HG03432 (cell line): ENCODE data around the gene STARD8.
A peak's percentile ranks its signal among the peaks of the same experiment; 100 is the strongest.
"Not testable (repeated sequence)": the region's sequence is repeated elsewhere in the genome, so short reads cannot be mapped to it uniquely, and the experiment has no call there.

Experiments used
- ATAC-seq: cut with Tn5 transposase; IDR thresholded peaks from one replicate; pipeline ENCODE4 v1.9.1; 2021; ENCODE audit warnings: mild to moderate bottlenecking, moderate library complexity; ENCODE audit not compliant: unreplicated experiment

Gene STARD8

GRCh38 chrX:68717196-68717595 lies 69.7 kb downstream of the STARD8 start:
- ATAC-seq = no peak

DNA sequence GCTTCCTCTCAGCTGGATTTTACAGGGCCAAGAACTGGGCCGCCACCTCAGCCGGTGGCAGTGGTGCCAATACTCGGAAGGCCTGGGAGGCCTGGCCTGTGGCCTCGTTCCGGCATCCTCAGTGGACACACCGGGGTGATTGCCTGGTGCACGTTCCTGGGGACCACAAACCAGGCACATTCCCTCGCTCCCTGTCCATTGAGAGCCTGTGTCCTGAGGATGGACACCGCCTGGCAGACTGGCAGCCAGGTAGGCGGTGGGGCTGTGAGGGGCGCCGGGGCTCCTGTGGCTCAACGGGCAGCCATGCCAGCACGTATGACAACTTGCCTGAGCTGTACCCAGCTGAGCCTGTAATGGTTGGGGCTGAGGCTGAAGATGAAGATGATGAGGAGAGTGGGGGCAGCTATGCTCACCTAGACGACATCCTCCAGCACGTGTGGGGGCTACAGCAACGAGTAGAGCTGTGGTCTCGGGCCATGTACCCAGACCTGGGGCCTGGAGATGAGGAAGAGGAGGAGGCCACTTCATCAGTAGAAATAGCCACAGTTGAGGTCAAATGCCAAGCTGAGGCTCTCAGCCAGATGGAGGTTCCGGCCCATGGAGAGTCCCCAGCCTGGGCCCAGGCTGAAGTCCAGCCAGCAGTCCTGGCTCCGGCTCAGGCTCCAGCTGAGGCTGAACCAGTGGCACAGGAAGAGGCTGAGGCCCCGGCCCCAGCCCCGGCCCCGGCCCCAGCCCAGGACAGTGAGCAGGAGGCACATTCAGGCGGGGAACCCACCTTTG lies 70.4 kb downstream of the STARD8 start:
- no peak for ATAC-seq

DNA sequence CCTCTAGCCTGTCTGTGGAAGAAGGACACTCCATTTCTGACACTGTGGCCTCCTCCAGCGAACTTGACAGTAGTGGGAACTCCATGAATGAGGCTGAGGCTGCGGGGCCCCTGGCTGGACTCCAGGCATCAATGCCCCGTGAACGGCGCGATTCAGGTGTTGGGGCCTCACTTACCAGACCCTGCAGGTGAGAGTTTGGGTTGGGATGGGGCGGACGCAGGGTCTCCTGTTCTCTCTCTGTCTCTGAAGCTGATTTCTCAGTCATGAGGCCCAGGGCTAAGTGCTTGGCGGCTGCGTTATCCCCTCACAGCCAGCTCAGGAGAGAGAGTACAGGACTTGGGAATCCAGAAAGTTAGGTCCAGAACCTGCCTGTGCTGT lies 71.0 kb downstream of the STARD8 start:
- ATAC-seq = no peak

DNA sequence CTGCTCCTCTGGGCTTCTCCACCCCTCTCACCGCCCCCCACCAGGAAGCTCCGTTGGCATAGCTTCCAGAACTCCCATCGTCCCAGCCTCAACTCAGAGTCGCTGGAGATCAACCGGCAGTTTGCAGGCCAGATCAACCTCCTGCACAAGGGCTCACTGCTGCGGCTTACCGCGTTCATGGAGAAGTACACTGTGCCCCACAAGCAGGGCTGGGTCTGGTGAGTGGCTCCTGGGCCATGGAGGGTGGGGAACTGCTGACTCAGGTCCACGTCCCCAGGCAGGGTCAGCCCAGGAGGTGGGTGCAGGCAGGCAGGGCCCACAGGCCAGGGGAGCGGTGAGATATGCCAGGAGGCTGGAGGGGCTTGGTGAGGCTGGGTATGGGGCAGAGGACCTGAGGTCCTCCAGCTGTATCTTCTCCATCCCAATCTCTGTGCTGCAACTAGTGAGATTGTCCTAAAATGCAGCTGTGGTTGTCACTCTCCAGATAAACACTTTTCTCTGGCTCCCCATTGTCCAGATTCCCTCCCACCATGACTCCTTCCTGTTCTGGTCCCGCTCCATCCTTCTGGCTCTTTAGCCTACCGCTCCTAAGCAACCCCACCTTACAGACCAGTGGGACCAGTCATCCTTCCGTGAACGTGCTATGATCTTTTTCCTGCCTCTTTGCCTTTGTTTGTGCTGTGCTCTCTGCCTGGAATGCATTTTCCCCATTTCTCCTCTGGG lies 71.9 kb downstream of the STARD8 start:
- ATAC-seq = no peak

DNA sequence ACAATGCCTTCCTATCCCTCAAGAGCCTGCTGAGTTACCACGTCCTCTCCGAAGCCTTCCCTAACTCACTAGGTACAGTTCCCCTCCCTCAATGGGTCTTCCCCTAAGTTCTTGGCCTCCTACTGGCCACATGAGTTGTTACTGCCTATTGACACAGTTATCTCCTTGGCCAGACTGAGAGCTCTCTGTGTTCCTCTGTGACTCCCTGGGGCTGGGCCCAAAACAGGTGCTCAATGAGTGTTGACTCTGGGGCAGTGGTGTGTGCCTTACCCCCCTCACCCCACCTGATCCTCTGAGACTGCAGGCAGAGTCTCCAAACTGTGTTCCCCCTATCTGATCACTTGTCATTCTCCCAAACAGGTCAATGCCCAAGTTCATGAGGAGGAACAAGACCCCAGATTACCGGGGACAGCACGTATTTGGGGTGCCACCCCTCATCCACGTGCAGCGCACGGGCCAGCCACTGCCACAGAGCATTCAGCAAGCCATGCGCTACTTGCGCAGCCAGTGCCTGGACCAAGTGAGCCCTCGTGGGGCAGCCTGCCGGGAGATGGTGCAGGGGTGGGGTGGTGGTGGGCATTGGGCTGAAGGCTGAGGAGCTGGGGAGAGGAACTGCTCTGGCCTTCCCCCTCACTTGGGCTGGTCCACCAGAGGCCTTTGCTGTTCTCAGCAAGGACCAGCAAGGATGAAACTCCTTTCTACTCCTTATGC lies 72.6 kb downstream of the STARD8 start:
- ATAC-seq = no peak

GRCh38 chrX:68720851-68721250 lies 73.4 kb downstream of the STARD8 start:
- ATAC-seq = no peak

DNA sequence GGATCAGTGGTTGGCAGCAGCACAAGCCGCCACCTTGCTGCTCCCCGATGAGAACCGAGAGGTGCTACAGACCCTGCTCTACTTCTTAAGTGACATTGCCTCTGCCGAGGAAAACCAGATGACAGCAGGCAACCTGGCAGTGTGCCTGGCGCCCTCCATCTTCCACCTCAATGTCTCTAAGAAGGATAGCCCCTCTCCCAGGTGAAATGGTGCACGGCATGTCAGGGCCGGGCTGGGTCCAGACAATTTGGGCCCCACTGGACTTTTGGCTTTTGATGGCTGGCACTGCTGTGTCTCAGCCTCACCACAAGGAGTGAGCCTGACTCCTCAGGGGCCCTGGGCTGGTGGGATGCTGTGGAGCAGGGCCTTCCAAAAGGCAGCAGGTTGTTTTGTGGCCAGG lies 74.1 kb downstream of the STARD8 start:
- ATAC-seq = no peak

GRCh38 chrX:68721991-68722860 lies 74.8 kb downstream of the STARD8 start:
- ATAC-seq = no peak

DNA sequence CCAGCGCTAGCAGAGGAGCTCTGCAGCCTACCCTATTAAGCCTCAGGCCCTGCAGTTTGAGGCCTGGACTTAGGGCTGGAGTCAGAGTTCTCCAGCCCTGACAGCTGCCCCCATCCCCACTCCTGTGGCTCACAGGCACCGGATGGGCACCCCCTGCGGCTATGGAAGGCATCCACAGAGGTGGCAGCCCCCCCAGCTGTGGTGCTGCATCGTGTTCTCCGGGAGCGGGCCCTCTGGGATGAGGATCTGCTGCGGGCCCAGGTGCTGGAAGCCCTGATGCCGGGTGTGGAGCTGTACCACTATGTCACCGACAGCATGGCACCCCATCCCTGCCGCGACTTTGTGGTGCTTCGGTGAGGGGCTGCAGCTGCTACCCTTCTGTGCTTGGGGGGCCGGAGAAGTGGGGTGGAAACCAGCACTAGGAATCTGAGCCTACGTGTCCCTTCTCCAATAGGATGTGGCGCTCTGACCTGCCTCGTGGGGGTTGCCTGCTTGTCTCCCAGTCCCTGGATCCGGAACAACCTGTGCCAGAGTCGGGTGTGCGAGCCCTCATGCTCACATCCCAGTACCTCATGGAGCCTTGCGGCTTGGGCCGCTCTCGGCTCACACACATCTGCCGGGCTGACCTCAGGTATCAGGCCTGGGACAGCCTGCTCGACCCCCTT lies 76.2 kb downstream of the STARD8 start:
- ATAC-seq = no peak

- ATAC-seq = no peak
Measured at GRCh38 chrX:68724531-68725020, 77.1 kb downstream of the STARD8 start.

- no peak for ATAC-seq
Measured at GRCh38 chrX:68725756-68726365, 78.4 kb downstream of the STARD8 start.

- ATAC-seq = no peak
Measured at GRCh38 chrX:68726366-68726765, 78.9 kb downstream of the STARD8 start.

- ATAC-seq = no peak
Measured at GRCh38 chrX:68727696-68728095, 80.2 kb downstream of the STARD8 start.

GRCh38 chrX:68728186-68728585 lies 80.7 kb downstream of the STARD8 start:
- no peak for ATAC-seq

DNA sequence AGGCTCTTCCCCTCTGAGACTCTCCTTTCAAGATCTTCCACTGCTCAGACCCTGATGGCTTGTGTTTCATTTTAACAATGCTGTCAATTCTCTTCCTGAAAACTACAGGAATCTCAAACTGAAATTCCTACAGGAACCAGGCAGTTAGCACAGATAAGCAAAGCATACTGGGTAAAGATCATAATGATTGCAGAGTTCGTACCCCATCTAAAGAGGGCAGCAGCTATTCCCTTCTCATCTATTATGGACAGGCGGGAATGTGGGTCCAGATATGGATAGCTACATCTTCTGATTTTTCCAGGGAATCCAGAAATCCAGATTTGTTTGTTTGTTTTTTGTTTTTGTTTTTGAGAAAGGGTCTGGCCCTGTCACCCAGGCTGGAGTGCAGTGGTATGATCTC lies 83.8 kb downstream of the STARD8 start:
- ATAC-seq = no peak

DNA sequence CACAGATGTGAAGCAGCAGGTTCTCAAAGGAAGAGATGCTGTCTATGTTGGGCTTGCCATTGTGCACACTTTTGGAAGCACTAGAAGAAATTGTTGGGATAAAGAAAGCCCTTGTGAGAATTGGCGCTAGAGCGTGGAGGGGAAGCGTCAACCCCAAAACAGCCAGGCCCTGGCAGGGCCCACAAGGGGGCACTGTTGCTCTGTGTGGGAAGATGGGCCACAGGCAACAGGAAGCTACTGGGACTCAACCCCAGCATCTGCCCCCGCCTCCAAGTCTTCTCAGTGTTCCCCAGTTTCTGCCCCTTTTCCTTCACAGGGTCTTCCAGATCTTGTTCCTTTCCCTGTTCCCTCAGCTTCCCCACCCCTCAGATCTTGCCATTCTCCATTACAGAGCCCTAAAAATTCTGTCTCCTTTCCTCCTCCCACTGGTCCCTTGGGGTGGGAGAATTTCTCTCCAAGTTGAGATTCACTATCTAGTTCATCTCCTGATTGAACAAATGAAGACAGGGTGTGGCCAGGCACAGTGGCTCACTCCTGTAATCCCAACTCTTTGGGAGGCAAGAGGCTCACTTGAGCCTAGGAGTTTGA lies 85.5 kb downstream of the STARD8 start:
- peak; percentile 76 for ATAC-seq

DNA sequence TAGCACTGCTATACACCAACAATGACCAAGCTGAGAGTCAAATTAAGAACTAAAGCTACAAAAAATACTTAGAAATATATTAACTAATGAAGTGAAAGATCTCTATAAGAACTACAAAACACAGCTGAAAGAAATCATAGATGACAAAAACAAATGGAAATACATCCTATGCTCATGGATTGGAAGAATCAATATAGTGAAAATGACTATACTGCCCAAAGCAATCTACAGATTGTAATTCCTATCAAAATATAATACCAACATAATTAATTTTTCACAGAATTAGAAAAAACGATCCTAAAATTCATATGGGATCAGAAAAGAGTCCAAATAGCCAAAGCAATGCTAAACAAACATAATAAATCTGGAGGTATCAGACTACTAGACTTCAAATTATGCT lies 87.8 kb downstream of the STARD8 start:
- ATAC-seq = no peak

DNA sequence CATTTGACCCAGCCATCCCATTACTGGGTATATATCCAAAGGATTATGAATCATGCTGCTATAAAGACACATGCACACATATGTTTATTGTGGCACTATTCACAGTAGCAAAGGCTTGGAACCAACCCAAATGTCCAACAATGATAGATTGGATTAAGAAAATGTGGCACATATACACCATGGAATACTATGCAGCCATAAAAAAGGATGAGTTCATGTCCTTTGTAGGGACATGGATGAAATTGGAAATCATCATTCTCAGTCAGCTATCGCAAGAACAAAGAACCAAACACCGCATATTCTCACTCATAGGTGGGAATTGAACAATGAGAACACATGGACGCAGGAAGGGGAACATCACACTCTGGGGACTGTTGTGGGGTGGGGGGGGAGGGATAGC lies 94.4 kb downstream of the STARD8 start:
- ATAC-seq = not testable (repeated sequence)

- ATAC-seq = no peak
Measured at GRCh38 chrX:68743754-68744153, 96.3 kb downstream of the STARD8 start.
